Astrocyte of the cerebellum (primary cell): ENCODE measurements around the gene BDNF.
"Not testable (repeated sequence)": the region's sequence is repeated elsewhere in the genome, so short reads cannot be mapped to it uniquely, and the experiment has no call there.

ENCODE experiments used
- DNase-seq: peaks from one replicate; pipeline ENCODE4 v3.0.0-alpha.2; 2011; ENCODE audit warnings: low read depth
- H3K4me3 ChIP-seq: 2 replicates; pipeline ENCODE4 v1.5.1; 2011; ENCODE audit warnings: mild to moderate bottlenecking, low read depth, low read length, moderate library complexity
- CTCF ChIP-seq: IDR thresholded peaks from 2 replicates; pipeline ENCODE4 v1.5.1; 2012; ENCODE audit warnings: low read length, low read depth, moderate library complexity, mild to moderate bottlenecking; ENCODE audit errors: missing control alignments
- in situ Hi-C: cut with HindIII; loops from 2 replicates; pipeline ENCODE4 v1.10.0; 2017; ENCODE audit warnings: low sequenced_read_pairs

Gene BDNF

GRCh38 chr11:27649800-27650199 is 50.5 kb downstream of the BDNF start:
- H3K4me3 ChIP-seq: no peak overlapping the region
- no peak for TF ChIP-seq CTCF
- no peak for DNase-seq
- in situ Hi-C loops: no loop called here

- no peak for DNase-seq
- in situ Hi-C loops: no loop called here
- no peak for TF ChIP-seq CTCF
- H3K4me3 ChIP-seq: no peak overlapping the region
These were observed 51.4 kb downstream of the BDNF start for GRCh38 chr11:27648840-27649239.

GRCh38 chr11:27646051-27646818 is 54.0 kb downstream of the BDNF start:
- DNase-seq: no peak
- no peak for TF ChIP-seq CTCF
- H3K4me3 ChIP-seq: no peak overlapping the region
- in situ Hi-C loops: no loop called here

- no peak overlapping the region for H3K4me3 ChIP-seq
- TF ChIP-seq CTCF: peak; percentile 16
- in situ Hi-C loops: no loop called here
- no peak for DNase-seq
These were observed 57.3 kb downstream of the BDNF start for GRCh38 chr11:27642954-27643353.

- TF ChIP-seq CTCF: no peak
These were observed 59.3 kb downstream of the BDNF start for GRCh38 chr11:27640954-27641353.

GRCh38 chr11:27635567-27636037 is 64.7 kb downstream of the BDNF start:
- DNase-seq: no peak
- in situ Hi-C loops: no loop called here
- no peak for TF ChIP-seq CTCF
- H3K4me3 ChIP-seq: no peak overlapping the region

More at GRCh38 chr11:27640954-27641353, 59.3 kb downstream of the BDNF start:
- H3K4me3 ChIP-seq: no peak overlapping the region
- no peak for DNase-seq
- in situ Hi-C loops: no loop called here

- in situ Hi-C loops, H3K4me3 ChIP-seq, DNase-seq: not testable (repeated sequence)
These were observed 65.5 kb downstream of the BDNF start for GRCh38 chr11:27634776-27635175.

GRCh38 chr11:27634282-27634681 is 66.0 kb downstream of the BDNF start:
- DNase-seq, H3K4me3 ChIP-seq, in situ Hi-C loops: not testable (repeated sequence)

- in situ Hi-C loops, H3K4me3 ChIP-seq, DNase-seq: not testable (repeated sequence)
These were observed 71.2 kb downstream of the BDNF start for GRCh38 chr11:27629023-27629422.
